Activated CD4-positive, alpha-beta memory T cell treated with anti-CD3 and anti-CD28 coated beads, Interleukin-2, amount 10 ng/mL, durations not matched to agents 7 days and 5 days (primary cell): ENCODE measurements around the gene ZNF324B. TPM values are rescaled to one million over a fixed set of nuclear protein-coding genes. Genes with fewer than 3 reads are reported as not detected.
"Not testable (repeated sequence)": the region's sequence is repeated elsewhere in the genome, so short reads cannot be mapped to it uniquely, and the experiment has no call there.

Source experiments
- CTCF ChIA-PET: fragments of 350-600 bp; sonication (Branson Sonifier 250); formaldehyde crosslinking; loops from one replicate; lab custom pipeline; 2021; ENCODE audit warnings: antibody characterized with exemption, inconsistent platforms; lab: Charles Lee
- POLR2A ChIA-PET: fragments of 350-600 bp; sonication (Branson Sonifier 250); formaldehyde crosslinking; loops from one replicate; lab custom pipeline; 2021; ENCODE audit warnings: antibody characterized with exemption; lab: Charles Lee
- DNase-seq: peaks from one replicate; pipeline ENCODE4 v3.0.0-alpha.2; 2020
- H3K27ac Mint-ChIP-seq: one replicate; pipeline ENCODE4 v1.8.0; 2021; ENCODE audit warnings: mild to moderate bottlenecking, mixed read lengths
- H3K27me3 Mint-ChIP-seq: one replicate; pipeline ENCODE4 v1.8.0; 2021; ENCODE audit warnings: mixed read lengths
- H3K36me3 Mint-ChIP-seq: one replicate; pipeline ENCODE4 v1.8.0; 2021; ENCODE audit warnings: low read depth, mixed read lengths
- H3K4me1 Mint-ChIP-seq: one replicate; pipeline ENCODE4 v1.8.0; 2021; ENCODE audit warnings: mixed read lengths
- H3K4me3 Mint-ChIP-seq: one replicate; pipeline ENCODE4 v1.8.0; 2021; ENCODE audit warnings: mild to moderate bottlenecking, mixed read lengths
- H3K9me3 Mint-ChIP-seq: one replicate; pipeline ENCODE4 v1.8.0; 2021; ENCODE audit warnings: mixed read lengths
- total RNA-seq, 2 experiments: library from RNA; stranded (reverse); gene quantifications; one replicate each; pipeline ENCODE4 v1.2.3, GENCODE V29; 2021

Gene ZNF324B
- total RNA-seq, 2 experiments from 2014 or later: 11.5 to 12.3 TPM

DNA sequence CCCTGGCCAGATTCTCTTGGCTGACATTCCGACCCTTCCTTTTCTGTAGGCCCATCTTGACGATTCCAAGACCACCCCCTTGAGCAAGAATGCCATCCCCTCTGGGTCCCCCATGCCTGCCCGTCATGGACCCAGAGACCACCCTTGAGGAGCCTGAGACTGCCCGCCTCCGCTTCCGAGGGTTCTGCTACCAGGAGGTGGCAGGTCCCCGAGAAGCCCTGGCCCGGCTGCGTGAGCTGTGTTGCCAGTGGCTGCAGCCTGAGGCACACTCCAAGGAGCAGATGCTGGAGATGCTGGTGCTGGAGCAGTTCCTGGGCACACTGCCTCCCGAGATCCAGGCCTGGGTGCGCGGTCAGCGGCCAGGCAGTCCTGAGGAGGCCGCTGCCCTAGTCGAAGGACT, 25.7 kb downstream of the ZNF324B start:
- H3K27me3 Mint-ChIP-seq: no peaks in the 10 kb centered on the region
- POLR2A ChIA-PET: interaction anchor here (0.6 to 1.4 kb wide), 7 partner anchors 12 to 147 kb away, joined by 3 to 8 read pairs (median 3); partner anchors contain the start of genes ZNF324B and ZNF497
- H3K4me3 Mint-ChIP-seq: peak overlapping the region; percentile 95
- no peak for DNase-seq
- peaks cover 32% of the 10 kb centered on the region for H3K4me1 Mint-ChIP-seq
- CTCF ChIA-PET: no interaction called here
- no peaks in the 10 kb centered on the region for H3K9me3 Mint-ChIP-seq
- H3K27ac Mint-ChIP-seq: peak overlapping the region; percentile 99
- H3K36me3 Mint-ChIP-seq: peaks cover 19% of the 10 kb centered on the region

DNA sequence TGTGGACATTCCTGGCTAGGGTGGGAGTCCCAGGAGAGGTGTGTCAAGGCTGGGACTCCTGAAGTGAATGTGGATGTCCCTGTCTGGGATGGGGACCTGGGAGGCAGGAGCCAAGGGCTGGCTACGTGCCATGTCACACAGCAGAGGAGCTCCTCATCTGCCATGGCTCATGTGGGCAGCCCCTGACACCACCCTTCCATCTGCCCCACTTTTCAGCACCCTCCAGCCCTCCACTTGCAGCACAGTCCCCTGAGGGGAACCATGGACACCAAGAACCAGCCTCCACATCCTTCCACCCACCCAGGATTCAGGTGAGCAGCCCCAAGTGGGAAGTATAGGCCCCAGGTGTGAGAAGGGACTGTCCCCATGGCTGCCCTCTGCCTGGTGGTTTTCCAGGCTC, 26.4 kb downstream of the ZNF324B start:
- Mint-ChIP-seq H3K27ac (peak overlapping the region; percentile 99), H3K9me3 (no peaks in the 10 kb centered on the region), H3K36me3 (peaks cover 17% of the 10 kb centered on the region), H3K4me3 (no peak overlapping the region), H3K4me1 (peaks cover 32% of the 10 kb centered on the region), H3K27me3 (no peaks in the 10 kb centered on the region)
- DNase-seq: no peak
- ChIA-PET POLR2A (interaction anchor here (1.0 kb wide), 2 partner anchors 35 to 41 kb away, joined by 3 to 4 read pairs; partner anchors contain the start of gene ZBTB45), CTCF (interaction anchor here (0.7 kb wide), 1 partner anchor 42 kb away, joined by 4 read pairs; the partner anchor contains the start of gene ZBTB45)

GRCh38 chr19:58479303-58479702, 27.9 kb downstream of the ZNF324B start:
- ChIA-PET CTCF (no interaction called here), POLR2A (interaction anchor here (0.8 kb wide), 1 partner anchor 27 kb away, joined by 3 read pairs; no protein-coding TSS in a partner anchor)
- Mint-ChIP-seq H3K27me3 (no peaks in the 10 kb centered on the region), H3K9me3 (no peaks in the 10 kb centered on the region), H3K27ac (no peak overlapping the region), H3K4me1 (peaks cover 26% of the 10 kb centered on the region), H3K36me3 (peaks cover 11% of the 10 kb centered on the region), H3K4me3 (no peak overlapping the region)
- DNase-seq: no peak

DNA sequence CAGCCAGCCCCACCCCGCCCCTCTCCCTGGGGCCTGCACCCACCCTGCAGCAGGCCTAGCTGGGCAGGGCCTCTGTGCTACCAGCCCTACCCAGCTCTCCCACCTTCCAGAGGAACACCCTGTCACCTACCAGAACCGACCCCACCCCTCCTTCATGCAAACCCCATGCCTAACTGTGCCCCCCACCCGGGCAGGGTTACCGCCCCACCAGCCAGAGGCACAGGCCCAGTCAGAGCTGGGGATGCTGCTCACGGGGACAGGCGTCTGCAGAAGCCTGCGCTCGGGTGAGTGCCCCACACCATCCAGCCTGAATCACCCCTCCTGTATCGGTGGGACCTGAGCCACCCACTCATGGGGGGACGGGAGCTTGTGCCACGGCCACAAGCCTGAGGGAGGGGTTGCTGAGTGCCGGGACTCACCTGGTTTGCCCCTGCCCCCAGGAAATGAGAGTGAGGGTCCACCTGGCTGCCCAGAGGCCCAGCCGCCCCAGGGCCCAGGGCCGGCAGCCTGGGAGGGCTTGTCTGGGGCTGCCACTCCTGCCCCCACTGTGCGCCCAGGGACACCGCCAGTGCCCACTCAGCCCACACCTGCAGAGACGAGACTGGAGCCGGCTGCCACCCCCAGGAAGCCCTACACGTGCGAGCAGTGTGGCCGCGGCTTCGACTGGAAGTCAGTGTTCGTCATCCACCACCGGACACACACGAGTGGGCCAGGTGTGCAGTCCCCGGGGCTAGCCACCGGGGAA, 28.5 kb downstream of the ZNF324B start:
- H3K4me3 Mint-ChIP-seq: no peak overlapping the region
- H3K36me3 Mint-ChIP-seq: peaks cover 13% of the 10 kb centered on the region
- DNase-seq: no peak
- POLR2A ChIA-PET: no interaction called here
- H3K9me3 Mint-ChIP-seq: no peaks in the 10 kb centered on the region
- CTCF ChIA-PET: interaction anchor here (0.6 kb wide), 1 partner anchor 26 kb away, joined by 3 read pairs; no protein-coding TSS in a partner anchor
- H3K27me3 Mint-ChIP-seq: no peaks in the 10 kb centered on the region
- peaks cover 21% of the 10 kb centered on the region for H3K4me1 Mint-ChIP-seq
- H3K27ac Mint-ChIP-seq: no peak overlapping the region

DNA sequence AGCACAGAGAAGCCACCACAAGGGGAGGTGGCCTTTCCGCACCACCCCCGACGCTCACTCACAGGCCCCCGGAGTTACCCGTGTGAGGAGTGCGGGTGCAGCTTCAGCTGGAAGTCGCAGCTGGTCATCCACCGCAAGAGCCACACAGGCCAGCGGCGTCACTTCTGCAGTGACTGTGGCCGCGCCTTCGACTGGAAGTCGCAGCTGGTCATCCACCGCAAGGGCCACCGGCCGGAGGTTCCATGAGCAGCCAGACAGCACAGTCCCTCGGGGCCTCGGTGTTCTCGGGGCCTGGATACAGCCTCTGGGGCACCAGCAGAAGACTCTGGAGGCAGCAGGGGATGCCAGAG, 29.0 kb downstream of the ZNF324B start:
- Mint-ChIP-seq H3K27me3 (no peaks in the 10 kb centered on the region), H3K4me1 (peaks cover 15% of the 10 kb centered on the region), H3K27ac (no peak overlapping the region), H3K9me3 (no peaks in the 10 kb centered on the region), H3K36me3 (peaks cover 14% of the 10 kb centered on the region), H3K4me3 (no peak overlapping the region)
- ChIA-PET POLR2A (no interaction called here), CTCF (no interaction called here)
- no peak for DNase-seq

DNA sequence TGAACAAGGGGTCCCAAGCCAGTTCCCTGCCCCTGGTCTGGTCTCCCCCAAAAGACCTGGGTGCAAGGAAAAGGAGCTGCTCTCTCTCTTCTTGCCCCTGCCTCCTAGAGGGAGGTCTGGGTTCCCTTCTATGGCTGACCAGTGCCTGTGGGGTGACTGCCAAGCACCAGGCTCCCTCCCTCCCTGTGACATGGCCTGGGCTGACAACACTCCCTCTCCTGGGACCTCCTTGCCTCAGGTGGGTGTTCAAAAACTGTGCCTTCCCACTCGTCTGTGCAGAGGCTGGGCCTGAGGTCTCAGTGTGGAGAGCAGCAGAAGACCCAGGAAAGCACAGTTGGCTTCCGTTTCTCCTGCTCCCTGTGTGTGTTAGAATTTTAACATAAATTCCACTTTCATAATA, 29.4 kb downstream of the ZNF324B start:
- Mint-ChIP-seq H3K36me3 (peaks cover 14% of the 10 kb centered on the region), H3K9me3 (no peaks in the 10 kb centered on the region), H3K4me1 (peaks cover 13% of the 10 kb centered on the region), H3K27ac (no peak overlapping the region), H3K27me3 (no peaks in the 10 kb centered on the region), H3K4me3 (no peak overlapping the region)
- CTCF ChIA-PET: no interaction called here
- POLR2A ChIA-PET: no interaction called here
- DNase-seq: no peak

GRCh38 chr19:58482372-58482771, 30.9 kb downstream of the ZNF324B start:
- Mint-ChIP-seq H3K4me3 (no peak overlapping the region), H3K4me1 (peaks cover 5% of the 10 kb centered on the region), H3K9me3 (no peaks in the 10 kb centered on the region), H3K27me3 (no peaks in the 10 kb centered on the region), H3K27ac (no peak overlapping the region), H3K36me3 (peaks cover 10% of the 10 kb centered on the region)
- no peak for DNase-seq
- ChIA-PET CTCF (no interaction called here), POLR2A (no interaction called here)

DNA sequence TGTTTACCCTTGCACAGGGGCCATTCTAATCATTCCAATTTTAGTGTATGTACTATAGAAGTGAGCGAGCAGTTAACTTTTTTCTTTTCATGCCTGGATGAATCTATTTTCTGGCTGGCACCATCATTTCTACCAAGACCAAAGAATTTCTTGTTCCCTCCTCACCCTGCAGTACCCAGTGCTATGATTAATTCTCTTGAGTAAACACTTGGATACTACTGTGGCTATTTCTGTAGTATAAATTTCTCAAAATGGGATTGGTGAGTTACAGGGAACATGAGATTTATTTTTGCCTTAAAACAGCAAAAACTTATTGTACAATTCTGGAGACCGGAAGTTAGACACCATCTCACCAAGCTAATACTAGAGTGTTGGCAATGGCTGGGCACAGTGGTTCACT, 32.4 kb downstream of the ZNF324B start:
- no peak for DNase-seq
- Mint-ChIP-seq H3K4me3 (no peak overlapping the region), H3K36me3 (peaks cover 10% of the 10 kb centered on the region), H3K4me1 (peaks cover 10% of the 10 kb centered on the region), H3K27me3 (no peaks in the 10 kb centered on the region), H3K27ac (no peak overlapping the region), H3K9me3 (no peaks in the 10 kb centered on the region)
- POLR2A ChIA-PET: no interaction called here
- CTCF ChIA-PET: interaction anchor here (1.6 kb wide), 1 partner anchor 36 kb away, joined by 7 read pairs; the partner anchor contains the start of gene ZBTB45

GRCh38 chr19:58484349-58484748, 32.9 kb downstream of the ZNF324B start:
- H3K36me3 Mint-ChIP-seq: peaks cover 10% of the 10 kb centered on the region
- H3K9me3 Mint-ChIP-seq, H3K27me3 Mint-ChIP-seq, POLR2A ChIA-PET, H3K4me3 Mint-ChIP-seq, DNase-seq, H3K27ac Mint-ChIP-seq: not testable (repeated sequence)
- peaks cover 16% of the 10 kb centered on the region for H3K4me1 Mint-ChIP-seq
- CTCF ChIA-PET: interaction anchor here (1.6 kb wide), 1 partner anchor 35 kb away, joined by 7 read pairs; the partner anchor contains the start of gene ZBTB45

- Mint-ChIP-seq H3K27me3 (no peaks in the 10 kb centered on the region), H3K27ac (peak overlapping the region; percentile 33), H3K9me3 (no peaks in the 10 kb centered on the region), H3K4me3 (no peak overlapping the region), H3K4me1 (peaks cover 32% of the 10 kb centered on the region), H3K36me3 (peaks cover 10% of the 10 kb centered on the region)
- ChIA-PET POLR2A (no interaction called here), CTCF (no interaction called here)
- no peak for DNase-seq
Measured at GRCh38 chr19:58491393-58491792, 40.0 kb downstream of the ZNF324B start.

- H3K27me3 Mint-ChIP-seq: no peaks in the 10 kb centered on the region
- peaks cover 35% of the 10 kb centered on the region for H3K4me1 Mint-ChIP-seq
- no peak for DNase-seq
- no peak overlapping the region for H3K27ac Mint-ChIP-seq
- no peak overlapping the region for H3K4me3 Mint-ChIP-seq
- no peaks in the 10 kb centered on the region for H3K9me3 Mint-ChIP-seq
- CTCF ChIA-PET: no interaction called here
- POLR2A ChIA-PET: no interaction called here
- peaks cover 10% of the 10 kb centered on the region for H3K36me3 Mint-ChIP-seq
Measured at GRCh38 chr19:58492265-58492664, 40.8 kb downstream of the ZNF324B start.

GRCh38 chr19:58497634-58498170, 46.3 kb downstream of the ZNF324B start:
- H3K4me1 Mint-ChIP-seq: peaks cover 33% of the 10 kb centered on the region
- DNase-seq: no peak
- peaks cover 9% of the 10 kb centered on the region for H3K36me3 Mint-ChIP-seq
- H3K27me3 Mint-ChIP-seq: no peaks in the 10 kb centered on the region
- peaks cover 8% of the 10 kb centered on the region for H3K9me3 Mint-ChIP-seq
- H3K4me3 Mint-ChIP-seq: peak overlapping the region; percentile 93
- H3K27ac Mint-ChIP-seq: peak overlapping the region; percentile 14
- POLR2A ChIA-PET: no interaction called here
- CTCF ChIA-PET: interaction anchor here (0.8 kb wide), 1 partner anchor 16 kb away, joined by 3 read pairs; no protein-coding TSS in a partner anchor

GRCh38 chr19:58498316-58499020, 47.0 kb downstream of the ZNF324B start:
- H3K36me3 Mint-ChIP-seq: peaks cover 9% of the 10 kb centered on the region
- H3K9me3 Mint-ChIP-seq: peaks cover 8% of the 10 kb centered on the region
- peak overlapping the region; percentile 93 for H3K4me3 Mint-ChIP-seq
- H3K27me3 Mint-ChIP-seq: no peaks in the 10 kb centered on the region
- peak overlapping the region; percentile 81 for H3K27ac Mint-ChIP-seq
- POLR2A ChIA-PET: interaction anchor here (2.2 to 2.9 kb wide), 2 partner anchors 9 to 10 kb away, joined by 8 to 11 read pairs; no protein-coding TSS in a partner anchor
- DNase-seq: no peak
- H3K4me1 Mint-ChIP-seq: peaks cover 33% of the 10 kb centered on the region
- CTCF ChIA-PET: interaction anchor here (0.8 to 2.2 kb wide), 3 partner anchors 10 to 16 kb away, joined by 3 to 12 read pairs (median 6); no protein-coding TSS in a partner anchor
